ENCODE measurements around the gene MAN1A2. TPM values are rescaled to one million over a fixed set of nuclear protein-coding genes. Genes with fewer than 3 reads are reported as not detected.
"Not testable (repeated sequence)": the region's sequence is repeated elsewhere in the genome, so short reads cannot be mapped to it uniquely, and the experiment has no call there.

The MAN1A2 gene
- 10 to 100 TPM; 28.8 to 30.2 TPM for total RNA-seq

DNA sequence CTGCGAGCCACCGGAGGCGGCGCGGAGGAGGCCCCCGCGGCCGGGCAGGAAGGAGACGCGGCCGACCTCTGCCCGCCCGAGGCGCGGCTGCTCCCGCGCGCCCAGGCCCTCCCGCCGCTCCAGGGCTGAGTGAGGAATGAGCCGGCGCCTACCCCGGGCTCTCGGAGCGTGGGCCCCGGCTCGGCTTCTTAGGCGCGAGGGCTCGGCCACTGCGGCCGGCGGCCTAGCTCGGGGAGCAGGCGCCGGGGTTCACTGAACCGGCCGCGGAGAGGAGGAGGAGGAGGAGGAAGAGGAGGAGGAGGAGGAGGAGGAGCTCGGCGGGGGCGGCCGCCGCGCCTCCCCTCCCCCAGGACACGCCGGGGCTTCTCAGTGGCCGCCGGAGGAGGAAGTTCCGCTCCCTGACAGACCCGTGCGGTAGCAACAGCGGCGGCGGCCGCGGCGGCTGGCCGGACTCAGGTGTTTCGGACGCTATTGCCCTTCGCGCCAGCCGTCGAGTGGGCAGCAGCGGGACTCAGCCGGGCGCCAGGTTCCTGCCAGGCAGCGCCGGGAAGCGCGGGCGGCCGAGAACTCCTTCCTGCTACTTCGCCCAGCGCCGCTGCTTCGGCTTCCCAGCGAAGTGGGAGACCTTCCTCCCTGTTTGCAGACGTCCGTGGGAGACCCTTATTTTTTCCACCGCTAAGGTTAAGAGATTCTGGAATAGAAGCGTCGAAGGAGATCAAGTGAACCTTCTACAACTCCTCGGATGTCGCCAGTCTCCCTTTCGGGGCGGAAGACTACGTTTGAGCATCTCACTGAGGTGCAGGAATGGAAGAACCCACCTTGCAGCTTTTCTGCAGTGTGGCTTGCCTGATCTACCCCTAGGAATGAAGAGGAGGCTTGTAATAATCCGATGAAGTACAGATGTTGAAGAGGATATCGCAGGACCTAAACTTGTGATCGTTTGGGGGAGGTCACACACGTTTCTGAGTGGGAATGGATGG is at the start of gene MAN1A2:
Gene MAN1A2, plus strand, starts transcription at position 404 of the 980 bp plus-strand sequence. CDS start 735 bp downstream, outside the sequence.
- Mint-ChIP-seq H3K9me3 (ENCODE audit: low read depth) (no peaks in the 10 kb centered on the region), H3K27ac (peak within 1 kb of the TSS; percentile 94), H3K36me3 (peaks cover 3% of the 10 kb centered on the region), H3K4me1 (peaks cover 53% of the 10 kb centered on the region), H3K27me3 (no peaks in the 10 kb centered on the region), H3K4me3 (peak within 1 kb of the TSS; percentile 94)
- ATAC-seq (peak; percentile 79), DNase-seq (peak; percentile 87)
- CTCF ChIA-PET = interaction anchor here (0.8 kb wide), 2 partner anchors 63 to 239 kb away, joined by 3 read pairs; no protein-coding TSS in a partner anchor

DNA sequence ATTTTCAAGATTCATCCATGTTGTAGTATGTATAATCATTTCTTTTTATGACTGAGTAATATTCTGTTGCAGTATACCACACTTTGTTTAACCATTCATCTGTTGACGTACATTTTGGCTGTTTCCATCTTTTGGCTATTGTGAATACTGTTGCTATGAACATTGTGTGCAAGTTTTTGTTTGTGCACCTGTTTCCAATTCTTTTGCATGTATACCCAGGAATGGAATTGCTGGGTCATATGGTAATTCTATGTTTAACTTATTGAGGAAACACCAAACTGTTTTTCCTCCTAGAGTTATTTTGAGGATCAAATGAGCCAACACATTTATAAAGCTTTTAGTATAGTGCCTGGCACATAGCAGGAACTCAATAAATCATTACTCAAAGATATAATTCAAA is 49.2 kb upstream of the MAN1A2 start:
- Mint-ChIP-seq H3K4me3 (no peak overlapping the region), H3K4me1 (no peaks in the 10 kb centered on the region), H3K27me3 (peaks cover 14% of the 10 kb centered on the region), H3K9me3 (ENCODE audit: low read depth) (no peaks in the 10 kb centered on the region), H3K36me3 (no peaks in the 10 kb centered on the region), H3K27ac (no peak overlapping the region)
- no peak for ATAC-seq
- DNase-seq = no peak
- CTCF ChIA-PET = no interaction called here

DNA sequence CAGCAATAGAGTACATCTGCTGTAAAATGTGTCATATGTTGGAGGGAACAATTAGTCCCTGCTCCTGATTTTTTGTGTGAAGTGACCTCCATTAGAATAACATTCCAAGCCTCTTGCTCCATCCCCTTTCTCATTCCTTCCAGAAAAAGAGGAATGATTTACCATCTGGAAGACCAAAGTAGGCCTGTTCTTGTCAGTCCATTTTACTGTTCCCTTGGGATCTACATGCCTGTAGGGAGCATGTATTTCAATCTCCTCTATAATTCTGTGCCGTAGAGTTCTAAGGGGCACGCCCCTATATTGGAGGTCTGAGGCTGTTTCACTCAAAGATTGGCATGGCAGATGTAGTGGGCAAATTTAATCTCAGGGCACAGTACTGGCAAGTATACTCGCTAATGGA is 48.8 kb upstream of the MAN1A2 start:
- CTCF ChIA-PET = no interaction called here
- Mint-ChIP-seq H3K27me3 (peaks cover 14% of the 10 kb centered on the region), H3K9me3 (ENCODE audit: low read depth) (no peaks in the 10 kb centered on the region), H3K4me3 (no peak overlapping the region), H3K36me3 (no peaks in the 10 kb centered on the region), H3K27ac (no peak overlapping the region), H3K4me1 (no peaks in the 10 kb centered on the region)
- ATAC-seq = no peak
- DNase-seq = no peak

DNA sequence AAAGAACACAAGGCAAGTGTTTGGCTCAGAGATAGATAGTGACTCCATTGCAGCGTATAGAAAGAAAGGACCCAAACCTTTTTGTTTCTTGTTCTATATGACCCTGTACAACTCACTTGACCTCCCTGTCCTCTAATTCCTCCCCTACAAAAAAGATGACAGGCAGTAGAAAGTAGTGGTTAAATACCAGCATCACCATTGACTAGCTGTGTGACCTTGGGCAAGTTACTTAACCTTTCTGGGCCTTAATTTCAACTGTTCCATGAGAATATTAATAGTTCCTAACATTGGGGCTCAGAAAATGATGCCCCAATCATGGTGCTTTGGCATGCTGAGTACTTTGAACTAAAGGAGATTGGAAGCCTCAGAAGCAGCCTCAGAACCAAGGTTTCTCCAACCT is 46.7 kb upstream of the MAN1A2 start:
- no peaks in the 10 kb centered on the region for H3K9me3 Mint-ChIP-seq (ENCODE audit: low read depth)
- no peaks in the 10 kb centered on the region for H3K36me3 Mint-ChIP-seq
- no peak overlapping the region for H3K4me3 Mint-ChIP-seq
- CTCF ChIA-PET = no interaction called here
- H3K27me3 Mint-ChIP-seq = peaks cover 22% of the 10 kb centered on the region
- ATAC-seq (no peak), DNase-seq (no peak)
- H3K4me1 Mint-ChIP-seq = no peaks in the 10 kb centered on the region
- H3K27ac Mint-ChIP-seq = no peak overlapping the region

DNA sequence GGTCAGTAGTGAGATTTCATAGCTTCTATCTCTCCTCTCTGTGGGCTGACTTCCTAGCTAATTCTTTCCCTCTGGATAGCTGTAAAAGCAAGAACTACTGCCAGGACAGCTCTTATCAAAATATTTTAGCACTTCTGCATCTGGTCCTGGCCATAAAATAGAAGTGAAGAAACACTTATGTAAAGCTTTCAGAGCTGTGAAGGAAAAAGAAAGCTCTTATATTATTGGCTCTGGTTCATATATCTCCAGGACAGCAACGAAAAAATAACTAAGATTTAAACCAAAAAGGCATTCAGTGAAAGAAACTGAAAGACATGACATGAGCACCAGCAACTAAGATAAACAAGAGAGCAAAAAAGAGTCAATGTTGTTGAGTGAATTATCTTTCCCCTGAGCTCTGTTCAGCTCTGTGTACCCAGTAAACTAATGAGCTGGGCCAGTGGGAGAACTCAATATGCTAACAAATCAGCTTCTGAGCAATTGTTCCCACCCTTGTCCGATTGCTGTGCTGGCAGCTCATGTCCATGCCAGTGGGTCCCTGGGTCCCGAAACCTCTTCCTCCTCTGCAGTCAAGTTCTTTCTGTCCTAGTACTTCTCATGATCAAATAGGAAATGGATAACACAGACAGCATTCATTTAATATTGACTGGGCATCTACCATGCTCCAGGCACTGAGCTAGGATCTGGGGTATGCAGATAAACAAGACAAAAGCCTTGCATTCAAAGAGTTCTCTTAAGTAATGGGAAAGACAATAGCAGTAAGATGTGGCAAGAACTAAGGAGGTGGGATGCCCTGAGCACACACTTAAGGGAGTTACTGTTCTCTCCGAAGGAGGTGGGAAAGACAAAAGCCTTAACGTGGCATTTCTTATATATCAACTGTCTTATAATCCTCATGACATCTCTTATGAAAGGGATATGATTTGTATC is 45.3 kb upstream of the MAN1A2 start:
- no peaks in the 10 kb centered on the region for H3K4me1 Mint-ChIP-seq
- no peak for DNase-seq
- H3K27me3 Mint-ChIP-seq = peaks cover 24% of the 10 kb centered on the region
- H3K27ac Mint-ChIP-seq = no peak overlapping the region
- no peak for ATAC-seq
- CTCF ChIA-PET = no interaction called here
- no peak overlapping the region for H3K4me3 Mint-ChIP-seq
- no peaks in the 10 kb centered on the region for H3K9me3 Mint-ChIP-seq (ENCODE audit: low read depth)
- no peaks in the 10 kb centered on the region for H3K36me3 Mint-ChIP-seq

DNA sequence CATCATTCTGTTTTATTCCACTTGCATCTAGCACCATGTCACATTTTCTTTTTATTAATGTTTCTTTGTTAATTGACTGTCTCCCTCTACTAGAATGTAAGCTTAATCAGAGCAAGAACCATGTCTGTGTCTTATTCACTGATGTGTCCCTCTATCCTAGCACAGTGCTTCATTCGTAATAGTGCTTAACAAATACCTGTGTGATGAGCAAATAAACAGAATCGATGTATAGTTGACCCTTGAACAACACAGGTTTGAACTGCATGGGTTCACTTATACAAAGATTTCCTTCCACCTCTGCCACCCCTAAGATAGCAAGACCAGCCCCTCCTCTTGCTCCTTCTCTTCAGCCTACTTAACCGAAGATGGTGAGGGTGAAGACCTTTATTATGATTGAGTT is 42.9 kb upstream of the MAN1A2 start:
- DNase-seq (no peak), ATAC-seq (no peak)
- no peak overlapping the region for H3K4me3 Mint-ChIP-seq
- no peaks in the 10 kb centered on the region for H3K36me3 Mint-ChIP-seq
- peaks cover 28% of the 10 kb centered on the region for H3K27me3 Mint-ChIP-seq
- no peaks in the 10 kb centered on the region for H3K9me3 Mint-ChIP-seq (ENCODE audit: low read depth)
- no peak overlapping the region for H3K27ac Mint-ChIP-seq
- CTCF ChIA-PET = no interaction called here
- H3K4me1 Mint-ChIP-seq = no peaks in the 10 kb centered on the region

DNA sequence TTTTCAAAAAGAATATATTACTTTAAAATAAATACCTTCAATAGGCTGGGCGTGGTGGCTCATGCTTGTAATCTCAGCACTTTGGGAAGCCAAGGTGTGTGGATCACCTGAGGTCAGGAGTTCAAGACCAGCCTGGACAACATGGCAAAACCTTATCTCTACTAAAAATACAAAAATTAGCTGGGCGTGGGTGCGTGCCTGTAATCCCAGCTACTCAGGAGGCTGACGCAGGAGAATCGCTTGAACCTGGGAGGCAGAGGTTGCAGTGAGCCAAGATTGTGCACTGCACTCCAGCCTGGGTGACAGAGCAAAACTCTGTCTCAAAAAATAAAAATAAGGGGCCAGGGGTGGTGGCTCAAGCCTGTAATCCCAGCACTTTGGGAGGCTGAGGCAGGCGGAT is 41.2 kb upstream of the MAN1A2 start:
- H3K4me1 Mint-ChIP-seq; H3K27ac Mint-ChIP-seq; DNase-seq; H3K9me3 Mint-ChIP-seq (ENCODE audit: low read depth); CTCF ChIA-PET; H3K4me3 Mint-ChIP-seq; ATAC-seq; H3K36me3 Mint-ChIP-seq: not testable (repeated sequence)
- H3K27me3 Mint-ChIP-seq = peaks cover 29% of the 10 kb centered on the region

DNA sequence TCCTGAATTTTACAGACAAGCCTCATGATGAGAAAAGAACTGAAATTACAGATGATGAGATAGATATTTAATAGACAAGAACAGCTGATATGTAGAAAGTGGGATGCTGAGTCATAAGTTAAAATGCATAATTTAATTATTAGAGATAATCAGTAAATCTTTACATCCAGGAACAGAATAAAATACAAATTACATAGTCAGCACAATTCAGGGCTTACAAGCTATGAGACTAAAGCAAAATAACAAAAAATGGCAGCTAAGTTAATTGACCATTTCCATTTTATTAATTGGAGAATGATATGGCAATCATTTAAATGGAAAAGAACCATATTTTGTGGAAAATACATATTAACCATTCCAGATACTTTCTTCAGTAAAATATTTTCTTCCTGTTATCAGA is 40.2 kb upstream of the MAN1A2 start:
- no peaks in the 10 kb centered on the region for H3K9me3 Mint-ChIP-seq (ENCODE audit: low read depth)
- H3K27me3 Mint-ChIP-seq = peaks cover 28% of the 10 kb centered on the region
- no peak overlapping the region for H3K27ac Mint-ChIP-seq
- no peaks in the 10 kb centered on the region for H3K4me1 Mint-ChIP-seq
- ATAC-seq (no peak), DNase-seq (no peak)
- CTCF ChIA-PET = interaction anchor here (1.1 kb wide), 1 partner anchor 13 kb away, joined by 3 read pairs; no protein-coding TSS in a partner anchor
- no peaks in the 10 kb centered on the region for H3K36me3 Mint-ChIP-seq
- no peak overlapping the region for H3K4me3 Mint-ChIP-seq

DNA sequence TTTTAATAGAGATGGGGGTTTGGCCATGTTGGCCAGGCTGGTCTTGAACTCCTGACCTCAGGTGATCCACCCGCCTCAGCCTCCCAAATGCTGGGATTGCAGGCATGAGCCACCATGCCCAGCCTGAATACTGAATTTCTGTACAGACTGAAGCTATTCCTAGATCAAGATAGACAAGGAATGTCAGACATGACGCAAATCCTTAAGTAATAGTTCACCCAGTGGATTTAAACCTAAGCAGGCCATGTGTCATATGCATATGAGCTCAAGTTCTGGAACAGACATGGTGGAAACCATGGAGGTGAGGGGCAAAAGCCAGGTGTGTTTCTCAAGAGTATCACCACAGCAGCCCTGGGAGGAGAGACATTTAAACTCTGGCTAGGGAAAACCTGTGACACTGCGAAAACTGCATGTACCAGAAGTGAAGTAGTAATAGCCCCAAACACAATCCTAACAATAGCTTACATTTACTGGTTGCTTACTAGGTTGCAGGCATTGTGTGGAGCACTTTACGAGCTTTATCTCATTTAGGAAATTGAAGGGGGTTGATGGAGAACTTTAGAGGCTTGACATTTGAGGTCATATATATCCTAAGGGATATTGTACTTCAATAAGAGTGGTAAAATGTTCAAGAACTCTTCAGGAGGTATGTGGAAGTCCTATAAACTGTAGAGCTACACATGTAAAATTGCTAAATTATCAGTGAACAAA is 31.7 kb upstream of the MAN1A2 start:
- no peaks in the 10 kb centered on the region for H3K36me3 Mint-ChIP-seq
- peaks cover 5% of the 10 kb centered on the region for H3K27me3 Mint-ChIP-seq
- DNase-seq (no peak), ATAC-seq (no peak)
- H3K4me1 Mint-ChIP-seq = peaks cover 8% of the 10 kb centered on the region
- H3K4me3 Mint-ChIP-seq = no peak overlapping the region
- CTCF ChIA-PET = interaction anchor here (1.0 kb wide), 1 partner anchor 423 kb away, joined by 3 read pairs; no protein-coding TSS in a partner anchor
- peaks cover 2% of the 10 kb centered on the region for H3K9me3 Mint-ChIP-seq (ENCODE audit: low read depth)
- no peak overlapping the region for H3K27ac Mint-ChIP-seq

DNA sequence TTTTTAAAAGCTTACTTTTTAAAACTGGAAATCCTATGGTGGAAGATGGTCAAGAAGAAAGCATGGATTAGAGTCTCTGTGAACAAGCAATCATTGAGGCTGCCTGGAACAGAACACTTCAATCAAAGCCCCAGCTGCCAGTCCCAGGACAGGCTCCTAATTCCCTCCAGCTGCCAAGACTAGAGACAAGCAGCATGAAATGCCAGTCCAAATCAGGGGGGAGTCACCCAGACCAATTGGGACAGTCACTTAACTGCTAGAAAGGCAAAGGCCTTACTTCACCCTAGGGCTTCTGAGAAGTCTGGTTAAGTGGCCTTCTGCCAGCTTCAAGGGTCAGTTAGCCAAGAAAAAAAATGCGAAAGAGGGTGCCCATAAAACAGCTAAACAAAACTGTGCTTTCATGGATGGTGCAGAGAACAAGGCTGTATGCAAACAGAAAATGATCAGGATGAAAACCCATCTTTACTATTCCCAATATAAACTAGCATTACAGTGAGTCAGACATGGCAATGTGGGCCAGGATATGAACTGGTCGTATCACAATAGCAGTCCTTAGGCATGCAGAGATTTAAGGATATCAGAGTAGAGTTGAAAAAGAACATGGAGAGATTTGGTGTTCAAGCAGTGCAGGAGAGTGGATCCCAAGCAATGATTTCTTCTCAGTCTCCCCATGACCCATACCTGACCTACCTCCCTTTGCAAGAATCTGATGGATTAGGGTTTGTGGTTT is 31.0 kb upstream of the MAN1A2 start:
- peaks cover 8% of the 10 kb centered on the region for H3K4me1 Mint-ChIP-seq
- no peak for ATAC-seq
- no peak for DNase-seq
- CTCF ChIA-PET = interaction anchor here (1.0 kb wide), 1 partner anchor 422 kb away, joined by 3 read pairs; no protein-coding TSS in a partner anchor
- no peak overlapping the region for H3K27ac Mint-ChIP-seq
- H3K9me3 Mint-ChIP-seq (ENCODE audit: low read depth) = peaks cover 2% of the 10 kb centered on the region
- no peak overlapping the region for H3K4me3 Mint-ChIP-seq
- H3K27me3 Mint-ChIP-seq = no peaks in the 10 kb centered on the region
- H3K36me3 Mint-ChIP-seq = no peaks in the 10 kb centered on the region

DNA sequence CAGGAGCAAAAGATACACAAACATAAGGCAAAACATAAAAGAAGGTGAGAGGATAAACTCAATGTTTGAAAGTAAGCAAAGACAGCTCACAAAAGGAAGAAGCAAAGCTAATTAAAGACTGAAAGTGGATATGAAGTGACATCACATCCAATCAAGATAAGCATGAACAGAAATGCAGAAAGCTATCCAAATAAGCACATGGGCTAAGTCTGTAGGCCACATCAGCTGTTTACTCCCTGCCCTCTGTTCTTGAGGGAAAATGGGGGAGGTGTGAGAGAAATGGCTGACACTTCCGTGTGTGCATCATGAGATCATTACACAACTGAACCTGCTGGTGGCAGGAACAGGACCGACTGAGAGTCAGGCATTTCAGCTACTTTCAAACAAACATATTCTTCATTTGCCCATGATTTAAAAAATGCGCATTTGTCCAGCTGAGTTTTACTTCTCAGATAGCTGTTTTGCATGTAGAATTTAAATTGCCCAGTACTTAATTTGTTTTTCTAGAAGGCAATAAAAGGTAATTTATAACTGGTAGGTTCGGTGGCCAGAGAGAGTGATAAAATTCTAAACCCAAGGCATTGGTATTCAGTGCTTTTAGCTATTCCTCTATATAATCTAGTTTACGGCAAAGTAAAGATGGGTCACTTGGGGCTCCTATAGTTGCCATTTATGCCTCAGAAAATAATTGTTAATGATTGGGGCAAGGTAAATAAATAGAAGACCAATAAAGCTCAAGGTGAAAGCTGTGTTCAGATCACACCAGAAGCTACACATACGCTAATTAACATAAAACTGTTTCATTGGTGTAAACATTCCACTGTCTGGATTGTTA is 27.2 kb upstream of the MAN1A2 start:
- H3K27ac Mint-ChIP-seq = no peak overlapping the region
- peaks cover 2% of the 10 kb centered on the region for H3K9me3 Mint-ChIP-seq (ENCODE audit: low read depth)
- H3K4me3 Mint-ChIP-seq = no peak overlapping the region
- peaks cover 11% of the 10 kb centered on the region for H3K4me1 Mint-ChIP-seq
- ATAC-seq (peak; percentile 27), DNase-seq (no peak)
- H3K36me3 Mint-ChIP-seq = no peaks in the 10 kb centered on the region
- no peaks in the 10 kb centered on the region for H3K27me3 Mint-ChIP-seq
- CTCF ChIA-PET = interaction anchor here (1.0 kb wide), 1 partner anchor 13 kb away, joined by 3 read pairs; no protein-coding TSS in a partner anchor

DNA sequence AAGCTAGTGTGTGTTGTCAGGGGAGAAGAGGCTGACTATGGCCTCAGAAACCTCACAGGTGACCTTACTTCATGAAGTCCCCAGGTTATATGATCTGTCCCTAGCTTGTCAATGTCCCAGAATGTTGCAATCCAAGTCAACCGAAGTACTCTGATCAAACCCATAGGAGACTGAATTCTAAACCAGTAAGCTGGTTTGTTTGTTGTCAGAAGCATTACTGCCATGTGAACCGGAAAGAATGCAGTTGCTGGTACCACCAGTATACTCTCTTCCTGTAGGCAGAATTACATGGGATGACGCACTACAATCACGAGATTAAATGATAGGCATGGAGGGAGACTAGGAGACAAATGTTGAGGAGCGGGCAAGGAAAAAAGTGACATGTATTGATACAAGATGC is 26.1 kb upstream of the MAN1A2 start:
- Mint-ChIP-seq H3K27me3 (no peaks in the 10 kb centered on the region), H3K36me3 (no peaks in the 10 kb centered on the region), H3K4me3 (no peak overlapping the region), H3K9me3 (ENCODE audit: low read depth) (peaks cover 2% of the 10 kb centered on the region), H3K27ac (no peak overlapping the region), H3K4me1 (peaks cover 11% of the 10 kb centered on the region)
- DNase-seq (no peak), ATAC-seq (no peak)
- CTCF ChIA-PET = no interaction called here
